Type B pancreatic cell (in vitro differentiated cells): ENCODE results near the gene FGFRL1. TPM values are rescaled to one million over a fixed set of nuclear protein-coding genes. Genes with fewer than 3 reads are reported as not detected.

ENCODE experiments used
- DNase-seq: peaks from one replicate; pipeline ENCODE4 v3.0.0; 2021; ENCODE audit warnings: mixed read lengths; ENCODE audit not compliant: unreplicated experiment; ENCODE audit errors: extremely low spot score
- H3K27ac Mint-ChIP-seq: 2 replicates; pipeline ENCODE4 v1.8.0; 2021; ENCODE audit warnings: mild to moderate bottlenecking, mixed read lengths
- H3K27me3 Mint-ChIP-seq: 2 replicates; pipeline ENCODE4 v1.8.0; 2021; ENCODE audit warnings: mixed read lengths
- H3K36me3 Mint-ChIP-seq: 2 replicates; pipeline ENCODE4 v1.8.0; 2021; ENCODE audit warnings: mixed read lengths
- H3K4me1 Mint-ChIP-seq: one replicate; pipeline ENCODE4 v1.8.0; 2021; ENCODE audit warnings: mixed read lengths; ENCODE audit not compliant: unreplicated experiment
- H3K4me3 Mint-ChIP-seq: 2 replicates; pipeline ENCODE4 v1.8.0; 2021; ENCODE audit warnings: mild to moderate bottlenecking, mixed read lengths
- H3K9me3 Mint-ChIP-seq: 2 replicates; pipeline ENCODE4 v1.8.0; 2021; ENCODE audit warnings: mixed read lengths
- CTCF ChIP-seq: fragments of 200-600 bp; sonication (generic); conservative IDR thresholded peaks from 2 replicates; pipeline ENCODE4 v1.5.0; 2021; ENCODE audit warnings: antibody characterized with exemption, mild to moderate bottlenecking
- total RNA-seq: library from RNA; stranded (reverse); gene quantifications from 2 replicates; pipeline ENCODE4 v1.2.1, GENCODE V29; 2021; ENCODE audit warnings: low replicate concordance

Gene FGFRL1
- total RNA-seq, 1 donor from 2014 or later = 30.9 TPM

- H3K4me3 Mint-ChIP-seq = no peak overlapping the region
- no peaks in the 10 kb centered on the region for H3K9me3 Mint-ChIP-seq
- no peaks in the 10 kb centered on the region for H3K4me1 Mint-ChIP-seq
- no peak overlapping the region for H3K27ac Mint-ChIP-seq
- peaks cover 4% of the 10 kb centered on the region for H3K36me3 Mint-ChIP-seq
- no peaks in the 10 kb centered on the region for H3K27me3 Mint-ChIP-seq
- DNase-seq = no peak
- no peak for TF ChIP-seq CTCF
Measured at GRCh38 chr4:1027219-1027914, 15.9 kb downstream of the FGFRL1 start.

- Mint-ChIP-seq H3K4me3 (no peak overlapping the region), H3K27ac (no peak overlapping the region), H3K27me3 (no peaks in the 10 kb centered on the region), H3K36me3 (peaks cover 4% of the 10 kb centered on the region), H3K9me3 (no peaks in the 10 kb centered on the region), H3K4me1 (no peaks in the 10 kb centered on the region)
- DNase-seq = no peak
- no peak for TF ChIP-seq CTCF
Measured at GRCh38 chr4:1027915-1028238, 16.5 kb downstream of the FGFRL1 start.

GRCh38 chr4:1028574-1029220 is 17.3 kb downstream of the FGFRL1 start:
- Mint-ChIP-seq H3K27ac (no peak overlapping the region), H3K4me3 (no peak overlapping the region), H3K4me1 (no peaks in the 10 kb centered on the region), H3K9me3 (no peaks in the 10 kb centered on the region), H3K36me3 (peaks cover 4% of the 10 kb centered on the region), H3K27me3 (no peaks in the 10 kb centered on the region)
- no peak for TF ChIP-seq CTCF
- DNase-seq = no peak

- H3K4me1 Mint-ChIP-seq = no peaks in the 10 kb centered on the region
- no peaks in the 10 kb centered on the region for H3K9me3 Mint-ChIP-seq
- TF ChIP-seq CTCF = no peak
- no peak overlapping the region for H3K27ac Mint-ChIP-seq
- peaks cover 4% of the 10 kb centered on the region for H3K36me3 Mint-ChIP-seq
- no peaks in the 10 kb centered on the region for H3K27me3 Mint-ChIP-seq
- no peak overlapping the region for H3K4me3 Mint-ChIP-seq
- DNase-seq = no peak
Measured at GRCh38 chr4:1029529-1029928, 18.1 kb downstream of the FGFRL1 start.

- Mint-ChIP-seq H3K9me3 (no peaks in the 10 kb centered on the region), H3K4me3 (no peak overlapping the region), H3K4me1 (no peaks in the 10 kb centered on the region), H3K27ac (no peak overlapping the region), H3K27me3 (no peaks in the 10 kb centered on the region), H3K36me3 (peaks cover 3% of the 10 kb centered on the region)
- no peak for DNase-seq
- TF ChIP-seq CTCF = no peak
Measured at GRCh38 chr4:1030031-1030430, 18.6 kb downstream of the FGFRL1 start.
